CMK (cell line): ENCODE data around the gene ZNF726.
"Not testable (repeated sequence)": the region's sequence is repeated elsewhere in the genome, so short reads cannot be mapped to it uniquely, and the experiment has no call there.

Source experiments
- DNase-seq: peaks from one replicate; pipeline ENCODE4 v3.0.0-alpha.2; 2010; ENCODE audit warnings: low read depth

ZNF726 gene

GRCh38 chr19:23914402-23915286 is at the start of gene ZNF726:
TSS of gene ZNF726 (plus strand) at chr19:23914886. CDS start at chr19:23914995, 109 bp downstream.
- DNase-seq = peak; percentile 81

GRCh38 chr19:23867895-23868294 is 46.8 kb upstream of the ZNF726 start:
- no peak for DNase-seq

- no peak for DNase-seq
Observed at GRCh38 chr19:23868630-23869029, 46.1 kb upstream of the ZNF726 start.

- DNase-seq = no peak
Observed at GRCh38 chr19:23872282-23872919, 42.3 kb upstream of the ZNF726 start.

GRCh38 chr19:23876261-23876660 is 38.4 kb upstream of the ZNF726 start:
- DNase-seq = no peak

- not testable (repeated sequence) for DNase-seq
Observed at GRCh38 chr19:23876756-23877155, 37.9 kb upstream of the ZNF726 start.

GRCh38 chr19:23882493-23882892 is 32.2 kb upstream of the ZNF726 start:
- DNase-seq = no peak

GRCh38 chr19:23884363-23884762 is 30.3 kb upstream of the ZNF726 start:
- DNase-seq = no peak

GRCh38 chr19:23887642-23888041 is 27.0 kb upstream of the ZNF726 start:
- no peak for DNase-seq

GRCh38 chr19:23896096-23896495 is 18.6 kb upstream of the ZNF726 start:
- not testable (repeated sequence) for DNase-seq

- no peak for DNase-seq
Observed at GRCh38 chr19:23896912-23897311, 17.8 kb upstream of the ZNF726 start.

- DNase-seq = no peak
Observed at GRCh38 chr19:23901360-23901759, 13.3 kb upstream of the ZNF726 start.

GRCh38 chr19:23904406-23904805 is 10.3 kb upstream of the ZNF726 start:
- DNase-seq = no peak

- no peak for DNase-seq
Observed at GRCh38 chr19:23905771-23906170, 8.9 kb upstream of the ZNF726 start.

GRCh38 chr19:23906835-23907234 is 7.9 kb upstream of the ZNF726 start:
- DNase-seq = no peak

- no peak for DNase-seq
Observed at GRCh38 chr19:23908165-23908564, 6.5 kb upstream of the ZNF726 start.

- DNase-seq = no peak
Observed at GRCh38 chr19:23909222-23909621, 5.5 kb upstream of the ZNF726 start.

- DNase-seq = no peak
Observed at GRCh38 chr19:23913931-23914330, 755 bp upstream of the ZNF726 start.

GRCh38 chr19:23916991-23917390 is 2.3 kb downstream of the ZNF726 start:
- DNase-seq = no peak

- no peak for DNase-seq
Observed at GRCh38 chr19:23917856-23918255, 3.2 kb downstream of the ZNF726 start.

- no peak for DNase-seq
Observed at GRCh38 chr19:23925285-23925684, 10.6 kb downstream of the ZNF726 start.

- no peak for DNase-seq
Observed at GRCh38 chr19:23932878-23933277, 18.2 kb downstream of the ZNF726 start.

GRCh38 chr19:23937031-23937430 is 22.3 kb downstream of the ZNF726 start:
- DNase-seq = not testable (repeated sequence)
